Stimulated activated CD8-positive, alpha-beta memory T cell treated with anti-CD3 and anti-CD28 coated beads, Interleukin-12 subunit alpha, Interleukin-12 subunit beta, amount 100 ng/mL, for 1 hour (primary cell): ENCODE measurements around the gene KLHL11.
A peak's percentile ranks its signal among the peaks of the same experiment; 100 is the strongest.

Experiments
- DNase-seq: peaks from one replicate; pipeline ENCODE4 v3.0.0-alpha.2; 2020; ENCODE audit warnings: low read depth

KLHL11 gene

GRCh38 chr17:41864836-41865595 lies at the start of gene KLHL11:
TSS of gene KLHL11 (minus strand) at chr17:41865423. CDS start at chr17:41865370, 53 bp downstream.
- peak; percentile 78 for DNase-seq

- no peak for DNase-seq
These were observed 49.8 kb upstream of the KLHL11 start for GRCh38 chr17:41915020-41915419.

- no peak for DNase-seq
These were observed 49.1 kb upstream of the KLHL11 start for GRCh38 chr17:41914358-41914766.

GRCh38 chr17:41913798-41914197 lies 48.6 kb upstream of the KLHL11 start:
- no peak for DNase-seq

- DNase-seq = no peak
These were observed 47.7 kb upstream of the KLHL11 start for GRCh38 chr17:41912925-41913324.

- DNase-seq = no peak
These were observed 45.6 kb upstream of the KLHL11 start for GRCh38 chr17:41910701-41911391.

- no peak for DNase-seq
These were observed 43.9 kb upstream of the KLHL11 start for GRCh38 chr17:41909088-41909487.

- no peak for DNase-seq
These were observed 42.7 kb upstream of the KLHL11 start for GRCh38 chr17:41907633-41908539.

- DNase-seq = no peak
These were observed 41.9 kb upstream of the KLHL11 start for GRCh38 chr17:41907185-41907556.

- no peak for DNase-seq
These were observed 41.4 kb upstream of the KLHL11 start for GRCh38 chr17:41906465-41907184.

GRCh38 chr17:41905172-41905571 lies 39.9 kb upstream of the KLHL11 start:
- no peak for DNase-seq

- no peak for DNase-seq
These were observed 39.1 kb upstream of the KLHL11 start for GRCh38 chr17:41904242-41904841.

GRCh38 chr17:41901646-41902045 lies 36.4 kb upstream of the KLHL11 start:
- DNase-seq = no peak

GRCh38 chr17:41896726-41897125 lies 31.5 kb upstream of the KLHL11 start:
- DNase-seq = no peak

- no peak for DNase-seq
These were observed 30.4 kb upstream of the KLHL11 start for GRCh38 chr17:41895617-41896016.

- no peak for DNase-seq
These were observed 29.6 kb upstream of the KLHL11 start for GRCh38 chr17:41894791-41895331.

- no peak for DNase-seq
These were observed 28.2 kb upstream of the KLHL11 start for GRCh38 chr17:41893384-41893783.

GRCh38 chr17:41892021-41892376 lies 26.8 kb upstream of the KLHL11 start:
- DNase-seq = no peak

- DNase-seq = no peak
These were observed 26.2 kb upstream of the KLHL11 start for GRCh38 chr17:41891135-41892020.

- DNase-seq = no peak
These were observed 23.2 kb upstream of the KLHL11 start for GRCh38 chr17:41888332-41888965.
